Fibroblast of the aortic adventitia (primary cell): ENCODE data around the gene IL11RA. TPM values are rescaled to one million over a fixed set of nuclear protein-coding genes. Genes with fewer than 3 reads are reported as not detected.

Experiments used
- DNase-seq: peaks from one replicate; pipeline ENCODE4 v3.0.0-alpha.2; 2010; ENCODE audit warnings: low read depth
- H3K4me3 ChIP-seq: 2 replicates; pipeline ENCODE4 v1.5.1; 2011; ENCODE audit warnings: low read depth, mild to moderate bottlenecking, control low read depth, low read length, moderate library complexity
- total RNA-seq: library from RNA; depleted of rRNA; stranded (reverse); fragments of >200 nt; gene quantifications from 2 replicates; pipeline ENCODE4 v1.2.3, GENCODE V29; 2012; ENCODE audit warnings: low replicate concordance
- TF ChIP-seq, protein P1 (sequence below): IDR thresholded peaks from 2 replicates; pipeline ENCODE4 v1.5.1; 2011; ENCODE audit warnings: mild to moderate bottlenecking, low read length, control low read depth, inconsistent platforms; ENCODE audit not compliant: insufficient read depth

Gene IL11RA
- total RNA-seq, 1 donor, result 23.8 TPM

- H3K4me3 ChIP-seq, result peak overlapping the region; percentile 82
- DNase-seq, result no peak
- TF ChIP-seq, protein P1, sequence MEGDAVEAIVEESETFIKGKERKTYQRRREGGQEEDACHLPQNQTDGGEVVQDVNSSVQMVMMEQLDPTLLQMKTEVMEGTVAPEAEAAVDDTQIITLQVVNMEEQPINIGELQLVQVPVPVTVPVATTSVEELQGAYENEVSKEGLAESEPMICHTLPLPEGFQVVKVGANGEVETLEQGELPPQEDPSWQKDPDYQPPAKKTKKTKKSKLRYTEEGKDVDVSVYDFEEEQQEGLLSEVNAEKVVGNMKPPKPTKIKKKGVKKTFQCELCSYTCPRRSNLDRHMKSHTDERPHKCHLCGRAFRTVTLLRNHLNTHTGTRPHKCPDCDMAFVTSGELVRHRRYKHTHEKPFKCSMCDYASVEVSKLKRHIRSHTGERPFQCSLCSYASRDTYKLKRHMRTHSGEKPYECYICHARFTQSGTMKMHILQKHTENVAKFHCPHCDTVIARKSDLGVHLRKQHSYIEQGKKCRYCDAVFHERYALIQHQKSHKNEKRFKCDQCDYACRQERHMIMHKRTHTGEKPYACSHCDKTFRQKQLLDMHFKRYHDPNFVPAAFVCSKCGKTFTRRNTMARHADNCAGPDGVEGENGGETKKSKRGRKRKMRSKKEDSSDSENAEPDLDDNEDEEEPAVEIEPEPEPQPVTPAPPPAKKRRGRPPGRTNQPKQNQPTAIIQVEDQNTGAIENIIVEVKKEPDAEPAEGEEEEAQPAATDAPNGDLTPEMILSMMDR, result no peak
Measured at GRCh38 chr9:34647651-34648050, 4.3 kb upstream of the IL11RA start.

DNA sequence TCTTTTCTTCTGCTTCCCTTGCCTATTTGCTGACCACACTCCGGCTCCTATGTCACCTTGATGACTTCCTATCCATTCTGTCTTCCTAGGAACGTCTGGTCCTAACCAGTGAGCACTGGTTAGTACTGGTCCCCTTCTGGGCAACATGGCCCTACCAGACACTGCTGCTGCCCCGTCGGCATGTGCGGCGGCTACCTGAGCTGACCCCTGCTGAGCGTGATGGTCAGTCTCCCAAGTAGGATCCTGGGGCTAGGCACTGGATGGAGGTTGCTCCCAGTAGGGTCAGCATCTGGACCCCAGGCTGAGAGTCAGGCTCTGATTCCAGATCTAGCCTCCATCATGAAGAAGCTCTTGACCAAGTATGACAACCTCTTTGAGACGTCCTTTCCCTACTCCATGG is 3.3 kb upstream of the IL11RA start:
- TF ChIP-seq, protein P1, result no peak

DNA sequence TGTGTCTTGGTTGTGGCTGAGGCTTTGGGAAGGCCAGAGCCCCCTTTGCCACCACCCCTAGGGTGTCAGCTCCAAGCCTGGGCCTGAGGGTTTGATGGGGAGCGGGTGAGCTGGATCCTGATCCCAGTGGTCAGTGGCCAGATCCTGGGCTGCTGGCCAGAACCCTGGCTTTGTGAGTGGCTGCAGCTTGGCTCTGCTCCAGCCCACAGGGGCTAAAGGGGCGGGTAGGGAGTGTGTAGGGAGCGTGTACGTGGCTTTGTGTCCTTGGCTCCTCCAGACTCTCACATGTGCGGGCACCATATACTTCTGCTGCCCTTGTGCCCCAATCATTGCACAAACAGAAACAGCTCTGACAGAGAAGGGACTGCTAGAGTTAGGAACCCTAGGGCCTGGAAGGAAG is 1.2 kb upstream of the IL11RA start:
- TF ChIP-seq, protein P1, result no peak
- peak; percentile 15 for DNase-seq
- H3K4me3 ChIP-seq, result no peak overlapping the region

More for the DNA sequence above, 3.3 kb upstream of the IL11RA start:
- no peak for DNase-seq
- H3K4me3 ChIP-seq, result no peak overlapping the region

DNA sequence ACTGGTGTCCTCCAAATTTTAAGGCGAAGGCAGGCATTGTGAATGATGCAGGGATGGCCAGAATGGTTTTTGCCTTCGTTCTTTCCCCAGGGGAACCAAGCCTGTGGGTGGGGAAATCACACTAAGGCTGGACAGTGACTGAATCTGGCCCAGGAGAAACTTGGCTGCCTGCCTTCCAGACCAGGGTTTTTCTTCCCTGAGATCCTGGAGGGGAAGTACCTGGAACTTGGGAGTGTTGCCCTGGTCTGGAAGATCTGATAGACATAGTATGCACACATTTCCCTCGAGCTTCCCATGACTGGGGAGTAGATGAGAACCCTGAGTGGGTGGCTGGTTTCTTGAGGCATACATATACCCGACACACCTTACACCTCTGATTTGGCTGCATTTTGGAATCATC is 664 bp upstream of the IL11RA start:
- TF ChIP-seq, protein P1, result no peak
- peak overlapping the region; percentile 63 for H3K4me3 ChIP-seq
- peak; percentile 68 for DNase-seq

- TF ChIP-seq, protein P1, result no peak
- peak; percentile 21 for DNase-seq
- peak overlapping the region; percentile 63 for H3K4me3 ChIP-seq
Measured at GRCh38 chr9:34652602-34653000, 616 bp downstream of the IL11RA start.

GRCh38 chr9:34653151-34654072 is 1.4 kb downstream of the IL11RA start:
- H3K4me3 ChIP-seq, result peak overlapping the region; percentile 31
- DNase-seq, result peak; percentile 47
- TF ChIP-seq, protein P1, result no peak
